GM18502 (cell line): ENCODE measurements around the gene ACP6.
"Not testable (repeated sequence)": the region's sequence is repeated elsewhere in the genome, so short reads cannot be mapped to it uniquely, and the experiment has no call there.

Experiments
- ATAC-seq: cut with Tn5 transposase; IDR thresholded peaks from one replicate; pipeline ENCODE4 v1.9.1; 2021; ENCODE audit warnings: mild to moderate bottlenecking; ENCODE audit not compliant: unreplicated experiment, poor library complexity

The ACP6 gene

GRCh38 chr1:147670319-147671001 is at the start of gene ACP6:
Gene ACP6 (minus strand): TSS chr1:147670524. CDS start chr1:147670048, 476 bp downstream.
- ATAC-seq: peak; percentile 94

GRCh38 chr1:147719711-147720225 is 49.4 kb upstream of the ACP6 start:
- ATAC-seq: no peak

GRCh38 chr1:147719029-147719698 is 48.8 kb upstream of the ACP6 start:
- no peak for ATAC-seq

GRCh38 chr1:147717706-147718097 is 47.4 kb upstream of the ACP6 start:
- no peak for ATAC-seq

DNA sequence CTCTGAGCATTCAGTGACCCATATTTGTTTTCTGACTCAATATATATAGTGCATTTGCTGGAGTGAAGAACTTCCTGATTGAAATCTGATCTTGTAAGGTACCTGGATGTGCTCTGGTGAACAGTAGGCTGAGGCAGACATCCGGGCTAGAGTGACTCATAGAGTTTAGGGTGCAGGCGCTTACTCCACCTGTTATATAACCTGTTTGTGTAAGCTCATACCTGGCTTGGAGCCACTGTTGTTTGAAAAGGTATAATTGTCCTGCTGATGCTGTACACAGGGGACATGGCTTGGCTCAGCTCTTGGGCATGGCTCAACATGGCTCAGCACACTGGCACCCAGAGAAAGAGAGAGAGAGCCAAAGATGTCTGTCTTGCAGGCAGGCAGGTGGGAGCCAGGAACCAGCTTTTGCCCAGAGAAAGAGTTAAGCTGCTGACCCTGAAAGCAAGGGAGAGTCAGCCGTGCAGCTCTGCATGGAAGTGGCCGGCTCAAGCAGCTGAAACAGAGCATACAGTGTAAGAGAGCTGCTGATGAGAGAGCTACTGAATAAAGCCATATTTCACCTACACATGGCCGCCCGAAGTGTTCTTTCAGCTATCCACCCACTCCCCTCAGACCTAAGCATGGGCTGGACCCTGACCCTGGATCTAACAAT is 46.9 kb upstream of the ACP6 start:
- ATAC-seq: no peak

DNA sequence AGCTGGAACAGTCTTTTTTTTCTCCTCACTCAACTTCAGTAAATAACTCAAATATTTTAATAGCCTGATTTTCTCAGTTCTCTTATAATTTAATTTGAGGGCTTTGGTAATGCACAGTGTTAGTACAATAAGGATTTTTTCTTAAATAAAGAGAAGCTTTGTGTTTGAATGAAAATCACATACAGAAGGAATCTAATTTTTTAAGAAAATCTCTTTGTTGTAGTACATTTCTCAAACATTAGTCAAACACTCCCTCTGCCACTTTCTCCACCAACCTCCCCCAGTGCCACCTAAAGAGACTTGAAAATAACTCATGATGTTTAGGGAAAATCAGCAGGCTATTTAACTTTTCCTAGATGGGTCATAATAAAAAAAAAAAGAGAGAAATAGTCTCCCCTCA is 42.3 kb upstream of the ACP6 start:
- ATAC-seq: no peak

DNA sequence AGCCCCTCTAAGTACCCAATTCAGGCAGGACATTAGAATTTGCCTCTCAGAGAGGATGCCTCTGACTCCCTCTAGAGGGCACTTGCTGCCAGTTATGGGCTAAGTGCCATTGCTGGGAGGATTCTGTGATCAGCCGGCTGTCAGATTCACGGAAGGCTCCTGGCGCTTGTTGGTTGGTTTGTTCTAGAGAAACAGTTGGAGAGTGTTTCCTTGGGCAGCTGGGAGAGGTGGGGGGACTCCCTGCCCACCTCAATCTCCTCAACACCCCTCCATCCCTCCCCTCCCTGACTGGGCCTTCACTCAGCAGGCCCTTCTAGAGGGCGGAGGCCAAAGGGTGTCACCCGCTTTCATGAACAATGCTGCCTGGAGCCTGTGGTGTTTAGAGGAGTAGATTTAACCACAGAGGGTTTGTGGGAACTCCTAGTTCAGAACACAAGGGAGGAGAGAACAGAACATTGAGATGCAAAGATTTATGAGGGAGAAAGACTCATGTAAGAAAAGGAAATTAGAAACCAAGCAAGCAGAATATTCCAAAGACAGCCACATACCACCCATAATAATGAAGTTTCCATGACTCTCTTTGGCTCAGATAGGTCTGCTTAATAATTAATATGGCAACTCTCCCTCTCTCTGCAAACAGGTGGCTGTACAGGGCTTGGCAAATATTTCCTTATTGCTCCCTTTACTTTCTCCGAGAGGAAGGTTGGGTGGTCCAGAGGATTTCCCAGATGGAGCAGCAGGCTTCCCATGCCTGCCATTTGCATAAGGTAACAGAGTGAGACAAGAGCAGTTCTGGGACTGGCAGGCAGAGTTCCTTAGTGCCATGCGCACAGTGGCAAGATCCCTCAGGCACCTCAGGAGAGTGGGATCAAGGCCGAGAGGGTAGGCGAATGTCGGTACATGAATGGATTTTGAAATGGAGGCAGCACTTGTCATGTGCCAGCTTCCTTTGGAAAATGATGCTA is 30.0 kb upstream of the ACP6 start:
- ATAC-seq: no peak

DNA sequence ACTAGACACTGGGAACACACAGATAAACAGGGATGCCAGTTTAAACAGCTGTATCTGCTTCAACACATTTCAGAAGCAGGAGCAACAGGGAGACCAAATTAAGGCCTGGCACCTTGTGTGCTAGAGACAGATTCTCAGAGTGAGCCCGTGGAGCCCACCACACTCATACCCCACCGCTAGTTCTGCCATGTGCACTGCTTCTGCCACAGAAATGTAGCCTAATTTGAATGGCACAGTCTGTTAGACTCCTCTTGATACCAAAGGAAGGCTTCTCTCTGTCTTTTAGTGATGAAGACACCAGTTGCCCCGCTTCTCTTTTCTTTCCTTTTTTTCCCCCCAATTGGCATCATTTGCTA is 29.3 kb upstream of the ACP6 start:
- no peak for ATAC-seq

DNA sequence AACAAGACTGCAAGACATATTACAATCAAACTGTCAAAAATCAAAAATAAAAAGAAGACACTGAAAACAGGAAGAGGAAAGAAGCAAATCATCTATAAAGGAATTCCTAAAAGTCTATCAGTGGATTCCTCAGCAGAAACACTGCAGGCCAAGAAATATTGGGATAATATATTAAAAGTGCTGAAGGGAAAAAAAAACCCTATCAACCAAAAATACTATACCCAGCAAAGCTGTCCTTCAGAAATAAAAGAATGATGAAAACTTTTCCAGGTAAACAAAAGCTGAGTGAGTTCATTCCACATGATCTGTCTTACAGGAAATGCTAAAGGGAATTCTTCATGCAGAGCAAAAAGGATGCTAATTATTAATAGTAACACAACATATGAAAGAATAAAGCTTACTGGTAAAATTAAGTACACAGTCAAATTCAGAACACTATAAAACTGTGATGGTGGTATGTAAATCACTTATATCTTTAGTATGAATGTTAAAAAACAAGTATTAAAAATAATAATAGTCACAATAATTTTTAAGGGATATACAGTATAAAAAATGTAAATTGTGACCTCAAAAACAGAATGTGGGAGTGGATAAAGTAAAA is 12.9 kb upstream of the ACP6 start:
- ATAC-seq: no peak

- not testable (repeated sequence) for ATAC-seq
Measured at GRCh38 chr1:147680608-147681235, 10.4 kb upstream of the ACP6 start.

GRCh38 chr1:147677681-147678080 is 7.4 kb upstream of the ACP6 start:
- not testable (repeated sequence) for ATAC-seq

DNA sequence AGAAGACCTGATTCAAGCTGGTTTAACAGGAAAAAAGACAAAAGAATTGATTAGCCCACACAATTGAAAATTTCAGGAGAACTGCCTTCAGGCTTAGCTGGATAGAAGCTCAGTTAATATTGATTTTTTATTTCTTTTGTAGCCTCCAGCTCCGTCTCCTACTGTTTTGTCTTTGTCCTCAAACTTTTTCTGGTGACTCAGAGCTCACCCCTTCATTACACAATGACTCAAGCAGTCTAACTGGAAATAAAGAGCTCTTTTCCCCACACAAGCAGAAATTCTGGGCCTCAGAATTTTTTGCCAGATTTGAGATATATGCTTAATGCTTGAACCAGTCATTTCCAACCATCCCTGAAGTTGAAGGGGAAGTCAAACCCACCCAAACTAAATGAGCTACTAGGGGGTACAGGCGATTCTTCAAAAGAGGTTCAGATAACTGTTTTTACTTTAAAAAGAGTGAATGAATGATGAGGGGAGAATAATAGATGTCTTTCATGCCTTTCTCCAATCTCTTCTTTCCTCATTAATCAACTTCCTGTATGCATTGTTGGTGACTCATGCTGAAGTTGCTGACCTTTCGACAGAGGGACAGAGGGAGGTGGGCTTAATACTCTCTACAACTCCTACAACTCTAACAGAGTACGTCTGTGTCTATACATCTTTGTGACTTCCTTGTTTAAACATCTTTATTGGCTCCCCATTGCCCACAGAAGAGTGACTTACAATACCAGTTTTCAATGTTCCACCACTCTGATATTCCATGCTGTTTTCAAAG is 6.2 kb upstream of the ACP6 start:
- no peak for ATAC-seq

GRCh38 chr1:147673816-147674215 is 3.5 kb upstream of the ACP6 start:
- ATAC-seq: no peak

- no peak for ATAC-seq
Measured at GRCh38 chr1:147673406-147673805, 3.1 kb upstream of the ACP6 start.

GRCh38 chr1:147669469-147670318 is 630 bp downstream of the ACP6 start:
- ATAC-seq: peak; percentile 44

DNA sequence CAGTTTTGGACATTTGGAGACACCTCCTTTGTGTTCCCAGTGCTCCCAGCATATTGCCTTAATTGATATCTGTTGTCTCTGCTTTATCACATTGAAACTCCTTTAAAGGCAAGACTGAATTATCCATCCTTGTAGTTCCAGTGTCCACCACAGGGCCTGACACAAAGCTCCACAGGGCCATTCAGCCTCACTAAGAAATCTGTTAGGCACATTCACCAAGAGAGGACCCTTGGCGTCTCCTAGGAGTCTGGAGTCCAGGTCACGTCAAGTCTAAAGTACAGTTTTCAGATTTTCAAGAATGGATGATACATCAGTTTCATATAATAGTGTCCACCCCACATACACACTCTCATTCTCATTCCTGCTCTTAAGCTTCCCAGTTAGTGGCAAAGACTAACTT is 4.8 kb downstream of the ACP6 start:
- ATAC-seq: no peak

- no peak for ATAC-seq
Measured at GRCh38 chr1:147664206-147664605, 6.1 kb downstream of the ACP6 start.

- no peak for ATAC-seq
Measured at GRCh38 chr1:147654511-147654910, 15.8 kb downstream of the ACP6 start.
